Activated T-helper 1 cell treated with anti-CD3 and anti-CD28 coated beads, Interleukin-12 subunit alpha, Interleukin-12 subunit beta, Interleukin-2, Interleukin-4 antibody, amounts not matched to agents 30 ng/mL and 10 ng/mL and 1 ng/mL, durations not matched to agents 14 hours and 24 hours and 36 hours (primary cell): ENCODE data around the gene ERCC3. TPM values are rescaled to one million over a fixed set of nuclear protein-coding genes. Genes with fewer than 3 reads are reported as not detected.
"Not testable (repeated sequence)": the region's sequence is repeated elsewhere in the genome, so short reads cannot be mapped to it uniquely, and the experiment has no call there.

ENCODE experiments used
- DNase-seq: peaks from one replicate; pipeline ENCODE4 v3.0.0; 2021; ENCODE audit warnings: low spot score
- H3K27ac Mint-ChIP-seq: one replicate; pipeline ENCODE4 v1.8.0; 2021; ENCODE audit warnings: mild to moderate bottlenecking, mixed read lengths
- H3K27me3 Mint-ChIP-seq: one replicate; pipeline ENCODE4 v1.8.0; 2022; ENCODE audit warnings: mild to moderate bottlenecking, moderate library complexity, mixed read lengths; ENCODE audit not compliant: insufficient read depth
- H3K36me3 Mint-ChIP-seq: one replicate; pipeline ENCODE4 v1.8.0; 2021; ENCODE audit warnings: low read depth, mixed read lengths
- H3K4me1 Mint-ChIP-seq: one replicate; pipeline ENCODE4 v1.8.0; 2021; ENCODE audit warnings: low read depth, mixed read lengths
- H3K4me3 Mint-ChIP-seq: one replicate; pipeline ENCODE4 v1.8.0; 2021; ENCODE audit warnings: mild to moderate bottlenecking, moderate library complexity, mixed read lengths
- H3K9me3 Mint-ChIP-seq: one replicate; pipeline ENCODE4 v1.8.0; 2021; ENCODE audit warnings: mixed read lengths
- intact Hi-C: fragments of 100-400 bp; cut with micrococcal nuclease; formaldehyde crosslinking; loops from one replicate; pipeline ENCODE4 v1.15.1; 2024
- total RNA-seq: library from RNA; stranded (reverse); gene quantifications from 2 replicates; pipeline ENCODE4 v1.2.3, GENCODE V29; 2022

The ERCC3 gene
- total RNA-seq, 1 donor from 2014 or later, result 65.5 TPM

- H3K27me3 Mint-ChIP-seq, result no peaks in the 10 kb centered on the region
- peaks cover 57% of the 10 kb centered on the region for H3K36me3 Mint-ChIP-seq
- no peaks in the 10 kb centered on the region for H3K9me3 Mint-ChIP-seq
- H3K4me1 Mint-ChIP-seq, result no peaks in the 10 kb centered on the region
- no peak overlapping the region for H3K27ac Mint-ChIP-seq
- intact Hi-C loops, result no loop called here
- DNase-seq, result no peak
- H3K4me3 Mint-ChIP-seq, result no peak overlapping the region
Measured at GRCh38 chr2:127270663-127271062, 23.3 kb downstream of the ERCC3 start.

GRCh38 chr2:127261804-127262406, 32.0 kb downstream of the ERCC3 start:
- no peaks in the 10 kb centered on the region for H3K27me3 Mint-ChIP-seq
- H3K4me3 Mint-ChIP-seq, result no peak overlapping the region
- DNase-seq, result no peak
- H3K9me3 Mint-ChIP-seq, result no peaks in the 10 kb centered on the region
- H3K36me3 Mint-ChIP-seq, result peaks cover 35% of the 10 kb centered on the region
- intact Hi-C loops, result no loop called here
- H3K4me1 Mint-ChIP-seq, result no peaks in the 10 kb centered on the region
- no peak overlapping the region for H3K27ac Mint-ChIP-seq

GRCh38 chr2:127259355-127259754, 34.6 kb downstream of the ERCC3 start:
- Mint-ChIP-seq H3K27ac (no peak overlapping the region), H3K4me3 (no peak overlapping the region), H3K36me3 (peaks cover 32% of the 10 kb centered on the region), H3K4me1 (no peaks in the 10 kb centered on the region), H3K27me3 (no peaks in the 10 kb centered on the region), H3K9me3 (no peaks in the 10 kb centered on the region)
- intact Hi-C loops, result no loop called here
- DNase-seq, result no peak

- H3K27ac Mint-ChIP-seq, result no peak overlapping the region
- intact Hi-C loops, result no loop called here
Measured at GRCh38 chr2:127256866-127257265, 37.1 kb downstream of the ERCC3 start.

GRCh38 chr2:127256381-127256780, 37.6 kb downstream of the ERCC3 start:
- no peak overlapping the region for H3K4me3 Mint-ChIP-seq
- no peak overlapping the region for H3K27ac Mint-ChIP-seq
- intact Hi-C loops, result no loop called here
- no peaks in the 10 kb centered on the region for H3K4me1 Mint-ChIP-seq
- no peaks in the 10 kb centered on the region for H3K9me3 Mint-ChIP-seq
- DNase-seq, result no peak
- peaks cover 27% of the 10 kb centered on the region for H3K36me3 Mint-ChIP-seq
- H3K27me3 Mint-ChIP-seq, result no peaks in the 10 kb centered on the region

More at GRCh38 chr2:127256866-127257265, 37.1 kb downstream of the ERCC3 start:
- Mint-ChIP-seq H3K4me1 (no peaks in the 10 kb centered on the region), H3K27me3 (no peaks in the 10 kb centered on the region), H3K9me3 (no peaks in the 10 kb centered on the region), H3K4me3 (no peak overlapping the region), H3K36me3 (peaks cover 27% of the 10 kb centered on the region)
- no peak for DNase-seq

- intact Hi-C loops, result no loop called here
Measured at GRCh38 chr2:127255721-127256120, 38.2 kb downstream of the ERCC3 start.

GRCh38 chr2:127255146-127255545, 38.8 kb downstream of the ERCC3 start:
- DNase-seq, result no peak
- Mint-ChIP-seq H3K27ac (no peak overlapping the region), H3K4me1 (no peaks in the 10 kb centered on the region), H3K27me3 (no peaks in the 10 kb centered on the region), H3K9me3 (no peaks in the 10 kb centered on the region), H3K4me3 (no peak overlapping the region), H3K36me3 (peaks cover 25% of the 10 kb centered on the region)
- intact Hi-C loops, result no loop called here

More at GRCh38 chr2:127255721-127256120, 38.2 kb downstream of the ERCC3 start:
- no peak overlapping the region for H3K27ac Mint-ChIP-seq
- no peak for DNase-seq
- no peaks in the 10 kb centered on the region for H3K27me3 Mint-ChIP-seq
- H3K36me3 Mint-ChIP-seq, result peaks cover 25% of the 10 kb centered on the region
- no peaks in the 10 kb centered on the region for H3K9me3 Mint-ChIP-seq
- H3K4me1 Mint-ChIP-seq, result no peaks in the 10 kb centered on the region
- no peak overlapping the region for H3K4me3 Mint-ChIP-seq

GRCh38 chr2:127254386-127254981, 39.5 kb downstream of the ERCC3 start:
- no peak overlapping the region for H3K27ac Mint-ChIP-seq
- no peaks in the 10 kb centered on the region for H3K4me1 Mint-ChIP-seq
- DNase-seq, result no peak
- H3K27me3 Mint-ChIP-seq, result no peaks in the 10 kb centered on the region
- H3K36me3 Mint-ChIP-seq, result peaks cover 22% of the 10 kb centered on the region
- no peaks in the 10 kb centered on the region for H3K9me3 Mint-ChIP-seq
- H3K4me3 Mint-ChIP-seq, result no peak overlapping the region
- intact Hi-C loops, result no loop called here

- H3K4me1 Mint-ChIP-seq, DNase-seq, intact Hi-C loops, H3K4me3 Mint-ChIP-seq, H3K27me3 Mint-ChIP-seq, H3K36me3 Mint-ChIP-seq, H3K27ac Mint-ChIP-seq: not testable (repeated sequence)
- H3K9me3 Mint-ChIP-seq, result peaks cover 45% of the 10 kb centered on the region
Measured at GRCh38 chr2:127241184-127241583, 52.8 kb downstream of the ERCC3 start.

- intact Hi-C loops, result no loop called here
- Mint-ChIP-seq H3K27ac (no peak overlapping the region), H3K27me3 (peaks cover 4% of the 10 kb centered on the region), H3K9me3 (peaks cover 45% of the 10 kb centered on the region), H3K4me1 (no peaks in the 10 kb centered on the region), H3K4me3 (no peak overlapping the region), H3K36me3 (peaks cover 4% of the 10 kb centered on the region)
- DNase-seq, result no peak
Measured at GRCh38 chr2:127239395-127239794, 54.5 kb downstream of the ERCC3 start.

GRCh38 chr2:127237768-127238167, 56.2 kb downstream of the ERCC3 start:
- H3K4me1 Mint-ChIP-seq, result not testable (repeated sequence)

GRCh38 chr2:127235082-127235702, 58.8 kb downstream of the ERCC3 start:
- no peak overlapping the region for H3K27ac Mint-ChIP-seq
- H3K9me3 Mint-ChIP-seq, result peaks cover 24% of the 10 kb centered on the region
- no peak for DNase-seq
- no peaks in the 10 kb centered on the region for H3K4me1 Mint-ChIP-seq
- H3K4me3 Mint-ChIP-seq, result no peak overlapping the region
- peaks cover 4% of the 10 kb centered on the region for H3K27me3 Mint-ChIP-seq
- intact Hi-C loops, result no loop called here
- H3K36me3 Mint-ChIP-seq, result peaks cover 4% of the 10 kb centered on the region

More at GRCh38 chr2:127237768-127238167, 56.2 kb downstream of the ERCC3 start:
- H3K27ac Mint-ChIP-seq, intact Hi-C loops, H3K4me3 Mint-ChIP-seq, DNase-seq, H3K27me3 Mint-ChIP-seq, H3K36me3 Mint-ChIP-seq: not testable (repeated sequence)
- H3K9me3 Mint-ChIP-seq, result peaks cover 45% of the 10 kb centered on the region

- Mint-ChIP-seq H3K4me3 (no peak overlapping the region), H3K27ac (no peak overlapping the region), H3K4me1 (no peaks in the 10 kb centered on the region), H3K36me3 (peaks cover 4% of the 10 kb centered on the region), H3K27me3 (peaks cover 4% of the 10 kb centered on the region), H3K9me3 (peaks cover 16% of the 10 kb centered on the region)
- DNase-seq, result no peak
- intact Hi-C loops, result no loop called here
Measured at GRCh38 chr2:127233710-127234109, 60.2 kb downstream of the ERCC3 start.
